Heart right ventricle (tissue), 16 donors: ENCODE results near the gene APOL1. TPM values are rescaled to one million over a fixed set of nuclear protein-coding genes. Genes with fewer than 3 reads are reported as not detected.

Experiments used
- ATAC-seq, 8 donors: fragments of 200-7000 bp; cut with Tn5 transposase; one replicate each; pipeline ENCODE4 v1.9.1; 2020; ENCODE audit warnings: mild to moderate bottlenecking in 8 of 8, moderate library complexity in 8 of 8, moderate number of reproducible peaks in 1 of 8
- DNase-seq, 2 donors: peaks; one replicate each; pipeline ENCODE4 v3.0.0-alpha.2; 2020
- H3K27ac ChIP-seq, 10 donors: fragments of 200-600 bp; sonication (generic) in 2 of 10; one replicate each; pipeline versions ENCODE4 v1.5.0 to v1.8.0; 2020 to 2022; ENCODE audit warnings: mild to moderate bottlenecking in 3 of 10
- H3K27me3 ChIP-seq, 7 donors: fragments of 200-600 bp; one replicate each; pipeline ENCODE4 v1.8.0; 2021 to 2022; ENCODE audit warnings: mild to moderate bottlenecking in 2 of 7
- H3K36me3 ChIP-seq, 9 donors: fragments of 200-600 bp; sonication (generic) in 1 of 9; one replicate each; pipeline versions ENCODE4 v1.5.0 to v1.8.0; 2020 to 2022; ENCODE audit warnings: mild to moderate bottlenecking in 2 of 9
- H3K4me1 ChIP-seq, 9 donors: fragments of 200-600 bp; sonication (generic) in 1 of 9; one replicate each; pipeline versions ENCODE4 v1.5.0 to v1.8.0; 2020 to 2022; ENCODE audit warnings: mild to moderate bottlenecking in 4 of 9
- H3K4me3 ChIP-seq, 10 donors: fragments of 200-600 bp; sonication (generic) in 2 of 10; one replicate each; pipeline versions ENCODE4 v1.5.0 to v1.8.0; 2020 to 2022; ENCODE audit warnings: mild to moderate bottlenecking in 7 of 10, moderate library complexity in 2 of 10
- H3K9me3 ChIP-seq, 11 donors: fragments of 200-600 bp in 10 of 11; sonication (generic) in 2 of 11; one replicate each; pipeline versions ENCODE4 v1.5.0 to v1.8.0; 2013 to 2022; ENCODE audit warnings: mild to moderate bottlenecking in 2 of 11, control low read depth in 1 of 11, moderate library complexity in 1 of 11
- CTCF ChIP-seq, 9 donors: fragments of 200-600 bp; sonication (generic) in 2 of 9; IDR thresholded peaks; one replicate each; pipeline versions ENCODE4 v1.5.0 to v1.8.0; 2021 to 2022; ENCODE audit warnings: antibody characterized with exemption in 9 of 9, mild to moderate bottlenecking in 5 of 9, moderate library complexity in 1 of 9
- WGBS, 2 donors: extraction: QIAGEN DNeasy Blood & Tissue Kit; methylation state at CpG; one replicate each; pipeline ENCODE4 v1.1.7; 2013; ENCODE audit warnings: inconsistent platforms in 1 of 2; 5-methylcytosine and 5-hydroxymethylcytosine counted together
- intact Hi-C, 10 donors: fragments of 100-400 bp; cut with DNase I; formaldehyde crosslinking; loops; one replicate each; pipeline versions ENCODE4 v1.11.1 to v1.14.2; 2022
- polyA plus RNA-seq, 2 donors: library from polyadenylated mRNA; stranded (reverse); fragments of 200-250 nt; gene quantifications; one replicate each; pipeline ENCODE4 v1.2.3, GENCODE V29; 2013
- total RNA-seq, 10 donors: library from RNA; stranded (reverse); fragmentation: NEBNext Ultra II Directional in 3 of 10; extraction: Animal tissue kit (Norgen Biotek cat#: 25700) in 3 of 10; gene quantifications; one replicate each; pipeline versions ENCODE4 v1.2.1 to v1.2.4, GENCODE V29; 2021 to 2023
- donor health status: Arrhythmogenic right ventricular cardiomyopathy.
- donor health status: ischemic (EF 13 %, LVEDD 7.1; RV severe dilation, severe dysfunction).
- donor health status: healthy with polysubstance abuse.
- donor health status: DM: no; HTN: yes; CAD: no.
- donor health status: DM: no; HTN: no; CAD: no.
- donor health status: ischemic (EF 25% LVEDD 6.9; RV normal size, moderate dysfunction).
- donor health status: ischemic (EF 25% LVEDD 5.7; RV mildly dilated, moderate dysfunction).
- donor health status: healthy.
- donor health status: DM: yes; HTN: yes; CAD: no.
- donor health status: Ischemic cardiomyopathy.
- donor health status: ischemic (EF 35%, LVEDD 5.7; RV mildly dilated, moderate dysfunction).
- donor health status: nonischemic (EF 11% LVEDD 7.7; RV severe dilation, severe dysfunction).
- donor health status: DM: yes; HTN: yes; CAD: no.
- donor health status: PGD.
- donor health status: ischemic (EF 29% LVEDD 5.4; RV normal size, mild dysfunction).
- donor health status: nonischemic (EF 23%, LVEDD 6.1; RV moderate dilation, normal function).

Gene APOL1
- total and polyA plus RNA-seq, 12 donors, result 9.8 to 121 (median 17.5) TPM

GRCh38 chr22:36256478-36256877 lies 3.5 kb downstream of the APOL1 start:
- H3K4me1 ChIP-seq, result peaks cover 13 to 81% (median 62%) of the 10 kb centered on the region in 9 donors
- intact Hi-C loops, result loop anchor here in 2 of 10 donors (5.0 to 10.0 kb wide), 2 partner anchors 52 to 59 kb away; partner anchors contain the start of gene APOL4 (in 1 of the 2)

GRCh38 chr22:36257308-36257707 lies 4.4 kb downstream of the APOL1 start:
- H3K4me1 ChIP-seq, result peaks cover 13 to 81% (median 60%) of the 10 kb centered on the region in 9 donors
- peaks cover 0 to 59% (median 5%) of the 10 kb centered on the region in 9 donors for H3K36me3 ChIP-seq

More at GRCh38 chr22:36256478-36256877, 3.5 kb downstream of the APOL1 start:
- H3K4me3 ChIP-seq, result no peak overlapping the region
- WGBS, 2 donors, result 88 to 91% methylated on average over 3 of the region's 3 CpGs
- H3K27ac ChIP-seq, result peak overlapping the region in 8 of 10 donors; percentile 31 to 86 (median 58)
- H3K36me3 ChIP-seq, result peaks cover 0 to 51% (median 5%) of the 10 kb centered on the region in 9 donors
- H3K27me3 ChIP-seq, result no peaks in the 10 kb centered on the region
- H3K9me3 ChIP-seq, result no peaks in the 10 kb centered on the region
- ATAC-seq, result no peak
- TF ChIP-seq CTCF (IDR thresholded peaks at IDR 0.05), result no peak
- DNase-seq, result no peak

GRCh38 chr22:36257948-36258670 lies 5.2 kb downstream of the APOL1 start:
- TF ChIP-seq CTCF (IDR thresholded peaks at IDR 0.05), result no peak
- H3K27ac ChIP-seq, result peak overlapping the region in 9 of 10 donors; percentile 32 to 86 (median 68)
- DNase-seq (no peak), ATAC-seq (no peak)
- 93 to 94% methylated on average over 13 of the region's 13 CpGs for WGBS, 2 donors
- no peak overlapping the region for H3K4me3 ChIP-seq
- H3K36me3 ChIP-seq, result peaks cover 0 to 65% (median 5%) of the 10 kb centered on the region in 9 donors
- intact Hi-C loops, result loop anchor here in 2 of 10 donors (5.0 to 10.0 kb wide), 2 partner anchors 53 to 61 kb away; partner anchors contain the start of gene APOL4 (in 1 of the 2)
- H3K4me1 ChIP-seq, result peaks cover 13 to 74% (median 55%) of the 10 kb centered on the region in 9 donors
- H3K9me3 ChIP-seq, result no peaks in the 10 kb centered on the region
- no peaks in the 10 kb centered on the region for H3K27me3 ChIP-seq

More at GRCh38 chr22:36257308-36257707, 4.4 kb downstream of the APOL1 start:
- no peak overlapping the region for H3K4me3 ChIP-seq
- WGBS, 2 donors, result 74 to 92% methylated on average over 7 to 8 of the region's 8 CpGs
- no peak for TF ChIP-seq CTCF (IDR thresholded peaks at IDR 0.05)
- DNase-seq (no peak), ATAC-seq (no peak)
- no peaks in the 10 kb centered on the region for H3K9me3 ChIP-seq
- peak overlapping the region in 7 of 10 donors; percentile 1 to 86 (median 57) for H3K27ac ChIP-seq
- no peaks in the 10 kb centered on the region for H3K27me3 ChIP-seq
- intact Hi-C loops, result loop anchor here in 2 of 10 donors (5.0 to 10.0 kb wide), 2 partner anchors 53 to 60 kb away; partner anchors contain the start of gene APOL4 (in 1 of the 2)
